DMS79 treated with DMSO at 0.1 percent for 48 hours (cell line): Measurements from ENCODE around the gene PTPRG.
"Not testable (repeated sequence)": the region's sequence is repeated elsewhere in the genome, so short reads cannot be mapped to it uniquely, and the experiment has no call there.

ENCODE experiments used
- DNase-seq: peaks from one replicate; lab custom pipeline; 2025; lab: John Stamatoyannopoulos, UW

The PTPRG gene

GRCh38 chr3:61802772-61803171, 241.4 kb downstream of the PTPRG start:
- DNase-seq = no peak

- DNase-seq = no peak
Observed at GRCh38 chr3:61803983-61804382, 242.6 kb downstream of the PTPRG start.

GRCh38 chr3:61804782-61805181, 243.4 kb downstream of the PTPRG start:
- no peak for DNase-seq

- no peak for DNase-seq
Observed at GRCh38 chr3:61805510-61806080, 244.2 kb downstream of the PTPRG start.

GRCh38 chr3:61806810-61807209, 245.4 kb downstream of the PTPRG start:
- DNase-seq = no peak

- DNase-seq = peak; percentile 6
Observed at GRCh38 chr3:61807865-61808276, 246.5 kb downstream of the PTPRG start.

- no peak for DNase-seq
Observed at GRCh38 chr3:61808526-61808925, 247.2 kb downstream of the PTPRG start.

GRCh38 chr3:61808999-61809398, 247.6 kb downstream of the PTPRG start:
- DNase-seq = no peak

- DNase-seq = peak; percentile 23
Observed at GRCh38 chr3:61809879-61810278, 248.5 kb downstream of the PTPRG start.

- no peak for DNase-seq
Observed at GRCh38 chr3:61810953-61811497, 249.7 kb downstream of the PTPRG start.

GRCh38 chr3:61811652-61812051, 250.3 kb downstream of the PTPRG start:
- DNase-seq = no peak

GRCh38 chr3:61812085-61812484, 250.7 kb downstream of the PTPRG start:
- no peak for DNase-seq

- no peak for DNase-seq
Observed at GRCh38 chr3:61812517-61812916, 251.1 kb downstream of the PTPRG start.

GRCh38 chr3:61813636-61814035, 252.3 kb downstream of the PTPRG start:
- no peak for DNase-seq

- no peak for DNase-seq
Observed at GRCh38 chr3:61814674-61815073, 253.3 kb downstream of the PTPRG start.

GRCh38 chr3:61816304-61816703, 254.9 kb downstream of the PTPRG start:
- not testable (repeated sequence) for DNase-seq

- DNase-seq = no peak
Observed at GRCh38 chr3:61819861-61820260, 258.5 kb downstream of the PTPRG start.

- no peak for DNase-seq
Observed at GRCh38 chr3:61820306-61820992, 259.1 kb downstream of the PTPRG start.

GRCh38 chr3:61821823-61822251, 260.5 kb downstream of the PTPRG start:
- no peak for DNase-seq

GRCh38 chr3:61822588-61822987, 261.2 kb downstream of the PTPRG start:
- no peak for DNase-seq

- no peak for DNase-seq
Observed at GRCh38 chr3:61824553-61825135, 263.3 kb downstream of the PTPRG start.

GRCh38 chr3:61826161-61826560, 264.8 kb downstream of the PTPRG start:
- DNase-seq = no peak

GRCh38 chr3:61828184-61828874, 267.0 kb downstream of the PTPRG start:
- no peak for DNase-seq
